DND-41 (cell line): ENCODE data around the gene MAPK10.

ENCODE experiments used
- ATAC-seq: fragments of 200-7000 bp; cut with Tn5 transposase; 3 replicates; pipeline ENCODE4 v1.9.1; 2021; ENCODE audit warnings: low read depth; ENCODE audit not compliant: insufficient read depth
- DNase-seq: peaks from one replicate; pipeline ENCODE4 v3.0.0-alpha.2; 2020
- H2AFZ ChIP-seq: 2 replicates; pipeline ENCODE4 v1.6.0; 2012; ENCODE audit warnings: low read depth, low read length
- H3K27ac ChIP-seq: 2 replicates; pipeline ENCODE4 v1.5.1; 2012; ENCODE audit warnings: low read length, inconsistent platforms
- H3K27me3 ChIP-seq: fragments of 200-600 bp; sonication (generic); 2 replicates; pipeline ENCODE4 v1.6.0; 2012; ENCODE audit warnings: low read length, mild to moderate bottlenecking, inconsistent platforms; ENCODE audit not compliant: insufficient read depth, poor library complexity
- H3K36me3 ChIP-seq: 2 replicates; pipeline ENCODE4 v1.5.1; 2012; ENCODE audit warnings: low read length, inconsistent platforms; ENCODE audit not compliant: insufficient read depth
- H3K4me1 ChIP-seq: 2 replicates; pipeline ENCODE4 v1.5.1; 2012; ENCODE audit warnings: mild to moderate bottlenecking, low read length; ENCODE audit not compliant: insufficient read depth
- H3K4me2 ChIP-seq: 2 replicates; pipeline ENCODE4 v1.6.0; 2012; ENCODE audit warnings: mild to moderate bottlenecking, moderate library complexity, low read length, inconsistent platforms; ENCODE audit not compliant: insufficient read depth
- H3K4me3 ChIP-seq, 2 experiments: fragments of 200-600 bp in 1 of 2; shearing (Covaris generic) in 1 of 2; 2 replicates each; pipeline ENCODE4 v1.5.1; 2012 to 2016; ENCODE audit warnings: inconsistent platforms in 2 of 2, low read length in 2 of 2, mild to moderate bottlenecking in 2 of 2, low read depth in 1 of 2, moderate library complexity in 1 of 2
- H3K79me2 ChIP-seq: 2 replicates; pipeline ENCODE4 v1.6.0; 2012; ENCODE audit warnings: low read length, inconsistent platforms; ENCODE audit not compliant: insufficient read depth
- H3K9ac ChIP-seq: 2 replicates; pipeline ENCODE4 v1.6.0; 2012; ENCODE audit warnings: low read depth, mild to moderate bottlenecking, inconsistent platforms, low read length, moderate library complexity
- H3K9me3 ChIP-seq: 2 replicates; pipeline ENCODE4 v1.5.1; 2012; ENCODE audit warnings: low read length, moderate library complexity, mild to moderate bottlenecking, inconsistent platforms; ENCODE audit not compliant: insufficient read depth, severe bottlenecking
- H4K20me1 ChIP-seq: 2 replicates; pipeline ENCODE4 v1.6.0; 2012; ENCODE audit warnings: low read length; ENCODE audit not compliant: insufficient read depth
- EZH2 ChIP-seq: IDR thresholded peaks from 3 replicates; pipeline ENCODE4 v1.6.1; 2012; ENCODE audit warnings: borderline replicate concordance, low read depth, mild to moderate bottlenecking, moderate library complexity, low read length, inconsistent platforms; ENCODE audit not compliant: severe bottlenecking
- TF ChIP-seq, protein P1 (sequence below): IDR thresholded peaks from 2 replicates; pipeline ENCODE4 v1.5.1; 2012; ENCODE audit warnings: borderline replicate concordance, low read length, moderate library complexity, mild to moderate bottlenecking; ENCODE audit not compliant: poor library complexity, severe bottlenecking; ENCODE audit errors: extremely low read depth

MAPK10 gene

GRCh38 chr4:86117705-86118302, 242.0 kb downstream of the MAPK10 start:
- H3K4me2 ChIP-seq = no peak overlapping the region
- no peak overlapping the region for H3K4me3 ChIP-seq
- H3K9ac ChIP-seq = no peak overlapping the region
- no peaks in the 10 kb centered on the region for H3K79me2 ChIP-seq
- no peak overlapping the region for H2AFZ ChIP-seq
- no peak for TF ChIP-seq EZH2
- TF ChIP-seq, protein P1, sequence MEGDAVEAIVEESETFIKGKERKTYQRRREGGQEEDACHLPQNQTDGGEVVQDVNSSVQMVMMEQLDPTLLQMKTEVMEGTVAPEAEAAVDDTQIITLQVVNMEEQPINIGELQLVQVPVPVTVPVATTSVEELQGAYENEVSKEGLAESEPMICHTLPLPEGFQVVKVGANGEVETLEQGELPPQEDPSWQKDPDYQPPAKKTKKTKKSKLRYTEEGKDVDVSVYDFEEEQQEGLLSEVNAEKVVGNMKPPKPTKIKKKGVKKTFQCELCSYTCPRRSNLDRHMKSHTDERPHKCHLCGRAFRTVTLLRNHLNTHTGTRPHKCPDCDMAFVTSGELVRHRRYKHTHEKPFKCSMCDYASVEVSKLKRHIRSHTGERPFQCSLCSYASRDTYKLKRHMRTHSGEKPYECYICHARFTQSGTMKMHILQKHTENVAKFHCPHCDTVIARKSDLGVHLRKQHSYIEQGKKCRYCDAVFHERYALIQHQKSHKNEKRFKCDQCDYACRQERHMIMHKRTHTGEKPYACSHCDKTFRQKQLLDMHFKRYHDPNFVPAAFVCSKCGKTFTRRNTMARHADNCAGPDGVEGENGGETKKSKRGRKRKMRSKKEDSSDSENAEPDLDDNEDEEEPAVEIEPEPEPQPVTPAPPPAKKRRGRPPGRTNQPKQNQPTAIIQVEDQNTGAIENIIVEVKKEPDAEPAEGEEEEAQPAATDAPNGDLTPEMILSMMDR = no peak
- no peaks in the 10 kb centered on the region for H3K4me1 ChIP-seq
- no peak overlapping the region for H3K27ac ChIP-seq
- H3K9me3 ChIP-seq = no peaks in the 10 kb centered on the region
- no peaks in the 10 kb centered on the region for H3K36me3 ChIP-seq
- ATAC-seq (no peak), DNase-seq (no peak)
- no peaks in the 10 kb centered on the region for H3K27me3 ChIP-seq
- H4K20me1 ChIP-seq = no peaks in the 10 kb centered on the region

GRCh38 chr4:86114563-86114962, 245.3 kb downstream of the MAPK10 start:
- no peak overlapping the region for H3K4me2 ChIP-seq
- no peak for DNase-seq
- no peaks in the 10 kb centered on the region for H3K79me2 ChIP-seq
- no peak overlapping the region for H2AFZ ChIP-seq
- H3K4me3 ChIP-seq = no peak overlapping the region
- no peaks in the 10 kb centered on the region for H4K20me1 ChIP-seq
- no peaks in the 10 kb centered on the region for H3K36me3 ChIP-seq
- no peak for ATAC-seq
- H3K27ac ChIP-seq = no peak overlapping the region
- no peaks in the 10 kb centered on the region for H3K27me3 ChIP-seq
- no peaks in the 10 kb centered on the region for H3K4me1 ChIP-seq
- H3K9me3 ChIP-seq = no peaks in the 10 kb centered on the region
- no peak overlapping the region for H3K9ac ChIP-seq
- TF ChIP-seq, protein P1 = no peak
- TF ChIP-seq EZH2 = no peak

- Histone ChIP-seq H3K9ac (no peak overlapping the region), H2AFZ (no peak overlapping the region), H3K4me2 (no peak overlapping the region), H3K27me3 (no peaks in the 10 kb centered on the region), H3K4me3 (no peak overlapping the region), H3K4me1 (no peaks in the 10 kb centered on the region), H3K79me2 (no peaks in the 10 kb centered on the region), H4K20me1 (no peaks in the 10 kb centered on the region), H3K36me3 (no peaks in the 10 kb centered on the region), H3K27ac (no peak overlapping the region), H3K9me3 (no peaks in the 10 kb centered on the region)
- no peak for TF ChIP-seq EZH2
- TF ChIP-seq, protein P1 = no peak
- ATAC-seq (no peak), DNase-seq (no peak)
Measured at GRCh38 chr4:86108834-86109233, 251.0 kb downstream of the MAPK10 start.
